ENCODE measurements around the gene ASH1L.
"Not testable (repeated sequence)": the region's sequence is repeated elsewhere in the genome, so short reads cannot be mapped to it uniquely, and the experiment has no call there.

The ASH1L gene

DNA sequence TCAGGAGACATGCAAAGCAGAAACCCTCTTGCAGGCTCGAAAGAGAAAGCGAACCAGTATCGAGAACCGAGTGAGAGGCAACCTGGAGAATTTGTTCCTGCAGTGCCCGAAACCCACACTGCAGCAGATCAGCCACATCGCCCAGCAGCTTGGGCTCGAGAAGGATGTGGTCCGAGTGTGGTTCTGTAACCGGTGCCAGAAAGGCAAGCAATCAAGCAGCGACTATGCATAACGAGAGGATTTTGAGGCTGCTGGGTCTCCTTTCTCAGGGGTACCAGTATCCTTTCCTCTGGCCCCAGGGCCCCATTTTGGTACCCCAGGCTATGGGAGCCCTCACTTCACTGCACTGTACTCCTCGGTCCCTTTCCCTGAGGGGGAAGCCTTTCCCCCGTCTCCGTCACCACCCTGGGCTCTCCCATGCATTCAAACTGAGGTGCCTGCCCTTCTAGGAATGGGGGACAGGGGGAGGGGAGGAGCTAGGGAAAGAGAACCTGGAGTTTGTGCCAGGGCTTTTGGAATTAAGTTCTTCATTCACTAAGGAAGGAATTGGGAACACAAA, 128.7 kb downstream of the ASH1L start:
- DNase-seq, result not testable (repeated sequence)

- not testable (repeated sequence) for DNase-seq
Measured at GRCh38 chr1:155433128-155433830, 129.3 kb downstream of the ASH1L start.

DNA sequence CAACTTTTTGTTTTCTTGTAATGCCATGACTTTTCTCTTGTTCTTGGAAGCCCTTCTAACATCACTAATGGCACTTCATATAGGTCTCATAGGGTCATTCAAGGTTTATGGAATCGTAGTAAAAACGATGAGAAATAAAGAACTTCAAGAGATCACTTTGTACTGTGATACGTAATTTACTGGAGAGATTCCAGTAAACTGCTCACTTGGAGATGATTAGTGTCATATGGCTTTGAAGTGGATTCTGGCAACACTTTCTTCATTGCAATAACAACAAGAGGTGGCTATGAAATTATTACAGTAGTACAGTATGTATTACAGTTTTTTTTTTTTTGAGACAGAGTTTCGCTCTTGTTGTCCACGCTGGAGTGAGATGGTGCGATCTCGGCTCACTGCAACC, 138.5 kb downstream of the ASH1L start:
- no peak for DNase-seq

DNA sequence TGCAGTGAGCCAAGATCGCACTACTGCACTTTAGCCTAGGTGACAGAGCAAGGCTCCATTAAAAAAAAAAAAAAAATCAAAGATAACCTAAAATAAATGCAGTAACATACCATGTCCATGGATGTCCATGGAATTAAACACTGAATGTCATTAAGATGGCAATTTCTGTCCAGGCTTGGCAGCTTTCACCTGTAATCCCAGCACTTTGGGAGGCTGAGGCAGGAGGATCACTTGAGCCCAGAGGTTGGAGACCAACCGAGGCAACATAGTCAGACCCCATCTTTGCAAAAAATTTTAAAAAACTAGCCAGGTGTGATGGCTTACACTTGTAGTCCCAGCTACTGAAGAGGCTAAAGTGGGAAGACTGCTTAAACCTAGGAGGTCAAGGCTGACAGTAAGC, 141.8 kb downstream of the ASH1L start:
- DNase-seq, result no peak

DNA sequence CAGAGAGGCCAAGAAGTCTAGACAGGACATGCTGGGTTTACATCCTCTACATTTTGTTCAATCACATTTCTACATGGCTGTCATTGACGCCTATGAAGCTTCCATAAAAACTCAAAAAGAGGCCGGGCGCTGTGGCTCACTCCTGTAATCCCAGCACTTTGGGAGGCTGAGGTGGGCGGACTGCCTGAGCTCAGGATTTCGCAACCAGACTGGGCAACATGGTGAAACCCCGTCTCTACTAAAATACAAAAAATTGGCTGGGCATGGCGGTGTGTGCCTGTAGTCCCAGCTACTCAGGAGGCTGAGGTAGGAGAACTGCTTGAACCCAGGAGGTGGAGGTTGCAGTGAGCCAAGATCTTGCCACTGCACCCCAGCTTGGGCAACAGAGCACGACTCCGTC, 150.8 kb downstream of the ASH1L start:
- not testable (repeated sequence) for DNase-seq

GRCh38 chr1:155410931-155411330, 151.7 kb downstream of the ASH1L start:
- no peak for DNase-seq

DNA sequence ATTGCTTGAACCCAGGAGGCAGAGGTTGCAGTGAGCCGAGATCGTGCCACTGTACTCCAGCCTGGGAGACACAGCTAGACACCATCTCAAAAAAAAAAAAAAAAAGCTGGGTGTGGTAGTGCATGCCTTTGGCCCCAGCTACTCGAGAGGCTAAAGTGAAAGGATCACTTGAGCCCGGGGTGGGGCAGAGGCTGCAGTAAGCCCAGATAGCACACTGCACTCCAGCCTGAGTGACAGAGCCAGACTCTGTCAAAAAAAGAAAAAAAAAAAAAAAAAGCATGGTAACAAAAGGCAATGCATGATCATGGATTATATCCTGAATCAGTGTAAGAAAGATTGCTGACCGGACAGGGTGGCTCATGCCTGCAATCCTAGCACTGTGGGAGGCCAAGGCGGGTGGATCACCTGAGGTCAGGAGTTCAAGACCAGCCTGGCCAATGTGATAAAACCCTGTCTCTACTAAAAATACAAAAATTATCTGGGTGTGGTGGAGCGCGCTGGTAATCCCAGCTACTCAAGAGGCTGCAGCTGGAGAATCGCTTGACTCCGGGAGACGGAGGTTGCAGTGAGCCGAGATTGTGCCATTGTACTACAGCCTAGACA, 165.6 kb downstream of the ASH1L start:
- DNase-seq, result no peak

DNA sequence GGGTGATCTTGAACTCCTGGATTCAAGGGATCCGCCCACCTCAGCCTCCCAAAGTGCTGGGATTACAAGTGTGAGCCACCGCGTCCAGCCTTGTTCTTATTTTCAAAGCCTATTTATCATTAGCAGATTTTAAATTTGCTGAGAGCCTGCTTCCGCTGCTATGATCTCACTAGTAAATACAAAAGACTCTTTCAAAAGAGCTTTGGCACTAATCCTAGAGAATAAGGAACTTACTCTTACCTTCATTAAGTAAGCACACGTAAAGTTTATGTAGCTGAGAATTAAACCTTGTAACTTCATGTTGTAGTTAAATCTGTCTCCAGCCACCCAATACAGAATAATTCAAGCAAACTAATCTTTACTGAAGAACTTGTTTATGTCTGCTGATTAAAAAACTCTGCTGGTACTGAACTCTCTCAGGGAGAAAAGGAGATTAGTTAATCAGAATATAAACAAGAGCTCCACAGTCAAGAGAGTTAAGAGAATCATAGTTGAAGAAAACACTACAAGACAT, 169.6 kb downstream of the ASH1L start:
- no peak for DNase-seq

DNA sequence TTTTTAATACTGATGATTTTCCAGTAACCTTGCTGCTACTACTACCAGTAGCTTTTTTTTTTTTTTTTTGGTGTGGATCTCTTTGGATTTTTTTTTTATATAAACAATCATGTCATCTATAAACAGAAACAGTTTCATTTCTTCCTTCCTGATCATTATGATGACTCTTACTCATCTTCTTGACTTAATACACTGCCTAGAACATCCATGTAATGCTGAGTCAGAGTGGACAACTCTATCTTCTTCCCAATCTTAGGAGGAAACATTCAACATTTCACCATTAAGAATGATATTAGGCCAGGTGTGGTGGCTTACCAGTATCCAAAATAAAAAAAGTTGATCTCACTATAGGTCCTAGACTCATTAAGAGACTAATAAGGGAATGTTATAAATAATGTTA, 172.8 kb downstream of the ASH1L start:
- no peak for DNase-seq

- not testable (repeated sequence) for DNase-seq
Measured at GRCh38 chr1:155385836-155386235, 176.8 kb downstream of the ASH1L start.

- no peak for DNase-seq
Measured at GRCh38 chr1:155383406-155383805, 179.2 kb downstream of the ASH1L start.

- no peak for DNase-seq
Measured at GRCh38 chr1:155379631-155380090, 182.9 kb downstream of the ASH1L start.

DNA sequence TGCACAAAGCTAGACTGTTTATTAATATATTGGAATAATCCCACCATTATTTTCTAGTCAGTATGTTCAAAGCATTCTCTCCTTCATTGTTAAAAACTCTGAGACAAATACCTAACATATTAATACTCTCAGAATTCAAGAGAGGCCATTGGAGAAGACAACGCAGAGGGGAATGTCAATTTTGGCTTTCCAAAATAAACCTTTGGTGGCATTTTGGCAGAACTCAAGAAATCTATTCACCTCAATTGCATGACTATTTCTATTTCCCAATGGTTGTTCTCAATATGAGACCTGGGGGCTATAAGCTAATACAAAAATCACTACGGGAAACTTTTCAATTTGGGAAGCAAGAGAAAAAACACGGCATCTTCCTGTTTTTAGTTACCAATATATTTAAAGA, 183.4 kb downstream of the ASH1L start:
- no peak for DNase-seq

- no peak for DNase-seq
Measured at GRCh38 chr1:155360051-155360450, 202.6 kb downstream of the ASH1L start.

DNA sequence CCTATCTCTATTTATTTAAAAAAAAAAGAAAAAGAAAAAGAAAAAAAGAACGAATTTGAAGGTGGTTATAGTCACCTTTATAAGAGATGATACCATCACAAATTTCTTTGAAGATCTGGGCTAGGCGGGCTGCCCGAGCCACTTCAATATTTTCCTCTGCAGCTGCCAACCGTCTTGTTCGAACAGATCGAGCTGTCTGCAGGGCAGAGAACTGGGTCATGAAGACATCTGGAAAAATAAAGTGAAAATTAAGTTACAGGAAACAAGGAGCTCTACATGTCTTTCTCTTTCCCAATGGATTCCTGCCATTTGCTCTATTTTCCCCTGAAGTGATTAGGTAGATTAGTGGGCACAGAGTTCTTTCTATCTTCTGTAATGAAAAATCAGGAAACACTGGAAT, 210.0 kb downstream of the ASH1L start:
- no peak for DNase-seq

DNA sequence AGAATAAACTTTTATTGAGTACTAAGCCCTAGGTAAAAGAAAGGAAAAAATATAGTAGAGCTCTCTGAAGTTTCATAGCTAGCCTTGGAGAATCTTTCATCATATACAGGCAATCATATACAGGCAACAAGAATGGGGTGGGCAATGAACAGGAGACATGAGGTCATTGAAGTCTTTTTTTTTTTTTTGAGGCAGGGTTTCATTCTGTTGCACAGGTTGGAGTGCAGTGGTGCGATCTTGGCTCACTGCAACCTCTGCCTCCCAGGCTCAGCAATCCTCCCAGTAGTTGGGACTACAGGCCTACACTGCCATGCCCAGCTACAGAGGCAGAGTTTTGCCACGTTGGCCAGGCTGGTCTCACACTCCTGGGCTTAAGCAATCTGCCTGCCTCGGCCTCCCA, 219.8 kb downstream of the ASH1L start:
- DNase-seq, result no peak

- DNase-seq, result no peak
Measured at GRCh38 chr1:155339515-155340097, 223.0 kb downstream of the ASH1L start.

DNA sequence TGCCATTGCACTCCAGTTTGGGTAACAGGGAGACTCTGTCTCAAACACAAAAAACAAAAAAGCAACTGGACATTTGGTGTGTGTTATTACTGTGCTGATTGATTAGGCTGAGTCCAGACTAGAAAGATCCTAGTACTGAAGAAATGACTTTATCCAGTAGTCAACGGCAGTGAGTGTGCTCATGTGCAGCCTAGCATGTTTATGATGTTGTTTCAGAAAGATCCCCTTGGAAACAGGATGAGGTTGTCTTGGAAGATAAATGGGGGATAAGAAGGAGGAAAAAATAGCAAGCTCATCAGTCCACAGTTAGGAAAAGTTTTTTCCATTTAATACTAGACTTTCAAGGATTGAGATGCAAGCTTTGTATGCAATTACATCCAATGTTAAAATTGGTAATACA, 227.6 kb downstream of the ASH1L start:
- no peak for DNase-seq

- no peak for DNase-seq
Measured at GRCh38 chr1:155329980-155330598, 232.5 kb downstream of the ASH1L start.

DNA sequence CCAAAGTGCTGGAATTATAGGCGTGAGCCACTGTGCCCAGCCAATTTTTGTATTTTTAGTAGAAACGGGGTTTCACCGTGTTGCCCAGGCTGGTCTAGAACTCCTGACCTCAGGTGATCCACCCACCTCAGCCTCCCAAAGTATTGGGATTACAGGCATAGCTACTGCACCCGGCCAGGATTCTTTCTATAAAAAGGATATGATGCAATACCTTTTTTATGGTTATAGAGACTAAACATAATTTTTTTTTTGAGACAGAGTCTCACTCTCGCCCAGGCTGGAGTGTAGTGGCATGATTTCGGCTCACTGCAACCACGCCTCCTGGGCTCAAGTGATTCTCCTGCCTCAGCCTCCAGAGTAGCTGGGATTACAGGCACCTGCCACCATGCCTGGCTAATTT, 233.7 kb downstream of the ASH1L start:
- DNase-seq, result not testable (repeated sequence)

DNA sequence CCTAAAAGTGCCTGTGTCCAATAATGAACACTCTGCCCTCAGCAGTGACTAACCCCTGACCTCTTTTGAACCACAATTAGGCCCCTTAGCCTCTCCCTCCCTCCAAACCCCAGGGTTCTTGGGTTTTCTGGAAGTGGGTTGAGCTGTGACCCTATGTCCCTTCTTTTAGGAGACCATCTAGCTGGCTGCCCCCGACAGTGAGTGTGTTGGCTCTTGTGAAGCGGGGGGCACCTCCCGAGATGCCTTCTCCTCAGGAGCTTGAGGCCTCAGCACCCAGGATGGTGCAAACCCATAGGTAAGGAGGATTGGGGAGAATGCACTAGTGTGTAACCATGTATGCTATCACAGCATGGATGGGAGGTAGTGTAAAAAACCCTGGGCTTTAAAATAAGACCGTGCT, 234.6 kb downstream of the ASH1L start:
- DNase-seq, result no peak

DNA sequence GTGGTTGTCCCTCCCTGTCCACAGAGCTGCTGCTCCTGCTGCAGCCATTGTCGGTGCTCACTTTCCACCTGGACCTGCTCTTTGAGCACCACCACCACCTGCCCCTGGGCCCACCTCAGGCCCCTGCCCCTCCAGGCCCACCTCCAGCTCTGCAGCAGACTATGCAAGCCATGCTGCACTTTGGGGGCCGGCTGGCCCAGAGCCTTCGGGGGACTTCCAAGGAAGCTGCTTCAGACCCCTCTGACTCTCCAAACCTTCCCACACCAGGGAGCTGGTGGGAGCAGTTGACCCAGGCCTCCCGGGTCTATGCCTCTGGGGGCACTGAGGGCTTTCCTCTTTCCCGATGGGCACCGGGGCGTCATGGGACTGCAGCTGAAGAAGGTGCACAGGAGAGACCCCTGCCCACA, 236.0 kb downstream of the ASH1L start:
- no peak for DNase-seq

GRCh38 chr1:155326020-155326526, 236.5 kb downstream of the ASH1L start:
- DNase-seq, result no peak
